GM10847 (cell line): ENCODE measurements around the gene KPNB1.

Experiments
- POLR2A ChIP-seq: IDR thresholded peaks from 2 replicates; pipeline ENCODE4 v1.6.1; 2011; ENCODE audit not compliant: insufficient read length; ENCODE audit errors: extremely low read depth

The KPNB1 gene

GRCh38 chr17:47649153-47649971 lies at the start of gene KPNB1:
KPNB1 (plus strand) TSS chr17:47649919; CDS start chr17:47650245, 326 bp downstream.
- peak; percentile 51 for TF ChIP-seq POLR2A

GRCh38 chr17:47603830-47604597 lies 45.7 kb upstream of the KPNB1 start:
- no peak for TF ChIP-seq POLR2A

DNA sequence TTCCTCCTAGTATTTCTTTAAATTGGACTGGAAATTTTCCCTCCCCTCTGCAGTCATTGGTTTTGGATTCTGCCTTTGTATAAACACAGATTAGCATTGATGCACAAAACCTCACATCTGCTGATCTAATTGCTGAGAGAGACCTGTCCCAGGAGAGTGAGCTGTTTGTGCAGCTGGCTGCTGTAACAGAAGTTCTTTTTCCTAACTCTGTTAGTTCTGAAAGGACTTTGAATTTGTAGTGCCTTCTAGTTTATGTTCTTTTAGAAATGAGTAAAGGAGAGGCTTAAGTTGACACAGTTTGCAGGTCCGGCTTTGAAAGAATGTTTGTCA lies 45.2 kb upstream of the KPNB1 start:
- no peak for TF ChIP-seq POLR2A

- no peak for TF ChIP-seq POLR2A
Observed at GRCh38 chr17:47605011-47605410, 44.7 kb upstream of the KPNB1 start.

DNA sequence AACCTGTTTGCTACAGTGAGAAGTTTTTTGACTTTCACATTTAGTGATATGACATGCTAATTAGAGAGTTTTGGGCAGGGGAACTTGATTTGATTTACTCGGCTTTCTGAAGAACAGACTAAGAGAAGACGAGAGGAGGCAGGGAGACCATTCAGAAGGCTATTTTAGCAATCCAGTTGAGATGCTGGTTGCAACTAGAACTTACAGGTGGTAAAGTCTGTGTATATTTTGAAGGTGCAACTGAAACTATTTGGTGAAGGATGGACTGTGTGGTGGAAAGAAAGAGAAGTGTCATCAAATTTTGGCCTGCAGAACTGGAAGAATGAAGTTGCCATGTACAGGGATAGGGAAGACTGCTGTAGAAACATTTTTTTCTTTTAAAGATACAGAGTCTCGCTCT lies 42.2 kb upstream of the KPNB1 start:
- TF ChIP-seq POLR2A = no peak

DNA sequence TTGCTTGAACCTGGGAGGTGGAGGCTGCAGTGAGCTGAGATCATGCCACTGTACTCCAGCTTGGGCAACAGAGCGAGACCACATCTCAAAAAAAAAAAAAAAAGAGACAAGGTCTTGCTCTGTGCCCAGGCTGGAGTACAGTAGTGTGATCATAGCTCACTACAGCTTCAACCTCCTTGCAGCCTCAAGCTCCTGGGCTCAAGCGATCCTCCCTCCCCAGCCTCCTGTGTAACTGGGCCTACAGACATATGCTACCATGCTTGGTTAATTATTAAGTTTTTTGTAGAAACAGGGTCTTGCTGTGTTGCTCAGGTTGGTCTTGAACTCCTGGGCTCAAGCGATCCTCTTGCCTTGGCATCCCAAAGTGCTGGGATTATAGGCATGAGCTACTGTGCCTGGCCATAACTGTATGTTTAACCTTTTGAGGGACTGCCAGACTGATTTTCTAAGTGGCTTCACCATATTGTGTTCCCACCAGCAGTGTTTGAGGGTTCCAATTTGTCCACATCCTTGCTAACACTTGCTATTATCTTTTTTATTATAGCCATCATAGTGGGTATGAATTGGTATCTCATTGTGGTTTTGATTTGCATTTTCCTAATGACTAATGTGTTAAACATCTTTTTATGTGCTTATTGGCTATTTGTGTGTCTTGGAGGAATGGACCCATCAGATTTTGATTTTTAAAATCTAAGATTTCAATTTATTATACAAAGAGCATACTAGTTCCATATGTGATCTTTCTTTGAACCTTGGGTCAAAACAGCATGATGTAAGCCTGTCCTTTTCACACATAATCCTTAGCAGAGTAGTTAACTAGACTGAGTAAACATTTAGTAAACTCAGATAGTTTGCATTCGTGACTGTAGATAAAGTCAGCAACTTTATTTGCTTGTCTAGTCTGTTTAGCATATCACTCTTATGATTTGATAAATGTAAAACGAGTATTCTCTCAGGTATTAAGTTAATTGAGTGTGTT lies 38.1 kb upstream of the KPNB1 start:
- TF ChIP-seq POLR2A = no peak

DNA sequence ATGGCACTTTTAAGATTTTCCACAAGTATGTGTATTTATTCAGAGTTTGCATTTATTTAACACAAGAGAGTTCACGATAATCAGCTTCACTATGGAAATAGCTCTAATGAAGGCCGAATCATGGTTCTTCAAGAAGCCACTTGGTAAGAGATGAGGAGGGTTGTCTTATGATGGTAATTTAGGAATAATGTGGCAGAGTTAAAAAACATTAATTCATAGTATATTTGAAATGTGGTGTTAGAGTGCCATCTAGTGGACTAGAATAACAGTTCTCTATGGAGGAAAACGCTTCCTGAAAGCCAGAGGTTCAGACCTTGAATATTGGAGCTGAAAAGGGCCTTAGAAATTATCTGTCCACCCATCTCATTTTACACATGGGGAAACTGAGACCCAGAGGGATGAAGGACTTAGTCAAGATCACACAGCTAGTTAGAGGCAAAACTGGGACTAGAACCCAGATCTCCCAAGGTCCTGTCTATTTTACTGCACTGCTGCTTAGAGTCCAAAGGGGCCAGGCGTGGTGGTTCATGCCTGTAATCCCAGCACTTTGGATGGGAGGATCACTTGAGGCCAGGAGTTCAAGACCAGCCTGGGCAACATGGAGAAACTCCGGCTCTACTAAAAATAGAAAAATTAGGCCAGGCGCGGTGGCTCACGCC lies 33.8 kb upstream of the KPNB1 start:
- no peak for TF ChIP-seq POLR2A

DNA sequence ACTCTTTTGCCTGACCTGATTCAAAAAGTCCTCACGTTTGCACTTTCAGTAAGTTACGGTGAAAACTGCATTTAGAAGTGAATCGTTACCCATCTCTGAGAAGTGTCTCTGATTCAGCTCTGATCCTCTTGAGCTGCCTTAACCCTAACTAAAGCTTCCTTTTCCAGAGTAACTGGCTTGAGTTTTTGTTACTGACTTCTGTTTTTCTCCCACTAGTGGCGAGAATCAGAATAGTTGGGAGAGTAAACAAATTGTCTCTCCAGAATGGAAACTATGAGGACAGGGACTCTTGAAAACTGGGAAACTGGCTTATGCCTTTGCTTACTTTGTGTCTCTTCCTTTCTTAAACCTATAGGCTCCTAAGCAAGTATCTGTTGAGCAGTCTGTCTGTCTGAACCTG lies 31.3 kb upstream of the KPNB1 start:
- TF ChIP-seq POLR2A = no peak

- no peak for TF ChIP-seq POLR2A
Observed at GRCh38 chr17:47620503-47621245, 29.0 kb upstream of the KPNB1 start.

- no peak for TF ChIP-seq POLR2A
Observed at GRCh38 chr17:47621293-47622179, 28.2 kb upstream of the KPNB1 start.

GRCh38 chr17:47622180-47622549 lies 27.6 kb upstream of the KPNB1 start:
- no peak for TF ChIP-seq POLR2A

GRCh38 chr17:47624727-47625068 lies 25.0 kb upstream of the KPNB1 start:
- no peak for TF ChIP-seq POLR2A

- no peak for TF ChIP-seq POLR2A
Observed at GRCh38 chr17:47628014-47628566, 21.6 kb upstream of the KPNB1 start.
